SK-N-MC (cell line): ENCODE results near the gene ACTR8.

Experiments used
- DNase-seq: peaks from one replicate; pipeline ENCODE4 v3.0.0-alpha.2; 2011; ENCODE audit warnings: low read depth, low spot score
- H3K27ac ChIP-seq: fragments of 200-600 bp; sonication (generic); 2 replicates; pipeline ENCODE4 v1.5.1; 2016; ENCODE audit warnings: mixed run types
- H3K36me3 ChIP-seq: fragments of 200-600 bp; sonication (generic); 2 replicates; pipeline ENCODE4 v1.6.1; 2017; ENCODE audit warnings: antibody characterized with exemption, low read length, mixed read lengths; ENCODE audit not compliant: insufficient read depth
- H3K4me3 ChIP-seq: fragments of 200-600 bp; sonication (generic); 2 replicates; pipeline ENCODE4 v1.5.1; 2016
- H3K9ac ChIP-seq: fragments of 200-600 bp; sonication (generic); 2 replicates; pipeline ENCODE4 v1.8.0; 2017; ENCODE audit warnings: mixed run types, mixed read lengths; ENCODE audit not compliant: insufficient read length
- H3K9me3 ChIP-seq: fragments of 200-600 bp; sonication (generic); 2 replicates; pipeline ENCODE4 v1.6.1; 2017; ENCODE audit warnings: low read depth, mild to moderate bottlenecking, antibody characterized with exemption, low read length, moderate library complexity, mixed read lengths
- EZH2 ChIP-seq: fragments of 200-600 bp; sonication (generic); IDR thresholded peaks from one replicate; pipeline ENCODE4 v1.6.1; 2017; ENCODE audit warnings: antibody characterized with exemption
- FOXP2 ChIP-seq: optimal IDR thresholded peaks from 2 replicates; pipeline ENCODE3; 2011; ENCODE audit warnings: mild to moderate bottlenecking, moderate library complexity; ENCODE audit not compliant: insufficient read depth; ENCODE audit errors: extremely low read length, control extremely low read depth
- POLR2AphosphoS5 ChIP-seq: IDR thresholded peaks from 2 replicates; pipeline ENCODE4 v1.6.1; 2012; ENCODE audit warnings: mild to moderate bottlenecking, low read depth, low read length, borderline replicate concordance

ACTR8 gene

DNA sequence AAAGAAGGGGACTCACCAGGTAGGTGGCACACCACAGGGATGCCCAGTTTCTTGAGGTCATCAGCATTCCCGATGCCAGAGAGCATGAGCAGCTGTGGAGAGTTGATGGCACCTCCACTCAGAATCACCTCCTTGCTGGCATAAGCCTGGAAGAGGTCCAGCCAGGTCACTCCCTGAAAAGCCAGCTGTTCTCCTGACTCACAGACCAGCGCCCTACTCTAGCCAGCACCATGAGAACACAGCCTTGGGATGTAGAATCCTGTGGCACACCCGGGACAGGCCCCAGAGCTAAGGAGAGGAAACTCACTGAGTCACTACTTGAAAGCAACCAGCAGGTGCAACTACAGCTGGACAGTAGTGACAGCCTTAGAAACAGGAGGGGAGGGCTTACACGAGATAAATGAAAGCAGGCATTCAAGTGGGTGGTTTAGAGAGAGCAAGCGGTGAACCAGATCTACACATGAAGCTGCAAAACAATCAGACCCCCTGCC, 60.3 kb downstream of the ACTR8 start:
- TF ChIP-seq FOXP2 (no peak), POLR2AphosphoS5 (no peak), EZH2 (no peak)
- Histone ChIP-seq H3K36me3 (no peaks in the 10 kb centered on the region), H3K9ac (no peak overlapping the region), H3K4me3 (no peak overlapping the region), H3K27ac (no peak overlapping the region), H3K9me3 (no peaks in the 10 kb centered on the region)
- no peak for DNase-seq

DNA sequence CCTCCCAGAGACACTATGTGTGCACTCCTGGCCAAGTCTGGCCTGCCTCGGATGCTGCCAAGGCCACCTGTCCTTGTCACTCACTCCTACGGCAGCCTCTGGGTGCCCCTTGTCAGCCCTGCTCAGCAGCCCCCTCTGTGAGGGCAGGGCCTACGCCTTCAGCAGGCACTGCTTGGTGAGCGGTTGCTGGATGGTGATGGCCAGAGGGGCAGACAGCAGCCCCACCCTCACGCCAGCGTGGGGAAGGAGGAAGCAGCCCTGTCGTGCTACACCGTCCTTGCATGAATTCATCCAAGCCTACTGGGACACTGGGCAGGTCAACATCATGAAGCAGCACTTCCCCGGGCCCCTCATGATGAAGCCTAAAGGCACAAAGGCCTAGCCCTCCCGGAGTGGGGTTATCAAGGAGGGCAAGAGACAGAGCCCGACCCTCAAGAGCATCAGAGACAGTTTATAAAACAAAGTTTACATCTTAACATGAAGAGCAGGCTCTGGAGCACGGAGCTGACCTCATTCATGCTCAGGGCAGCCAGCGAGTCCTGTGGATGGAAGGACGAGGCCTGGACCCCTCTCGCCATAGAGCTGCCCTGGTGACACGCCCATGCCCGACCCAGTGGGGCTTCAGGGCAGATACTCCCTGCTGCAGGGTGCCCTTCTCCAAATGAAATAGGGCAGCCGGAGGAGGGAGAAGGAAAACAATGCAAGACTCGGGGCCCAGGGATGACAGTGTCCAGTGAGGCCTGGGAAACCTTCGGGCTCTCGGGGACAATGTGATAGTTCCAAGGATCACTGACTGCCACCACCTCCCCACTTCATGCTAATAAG, 61.0 kb downstream of the ACTR8 start:
- Histone ChIP-seq H3K4me3 (no peak overlapping the region), H3K9ac (no peak overlapping the region)

DNA sequence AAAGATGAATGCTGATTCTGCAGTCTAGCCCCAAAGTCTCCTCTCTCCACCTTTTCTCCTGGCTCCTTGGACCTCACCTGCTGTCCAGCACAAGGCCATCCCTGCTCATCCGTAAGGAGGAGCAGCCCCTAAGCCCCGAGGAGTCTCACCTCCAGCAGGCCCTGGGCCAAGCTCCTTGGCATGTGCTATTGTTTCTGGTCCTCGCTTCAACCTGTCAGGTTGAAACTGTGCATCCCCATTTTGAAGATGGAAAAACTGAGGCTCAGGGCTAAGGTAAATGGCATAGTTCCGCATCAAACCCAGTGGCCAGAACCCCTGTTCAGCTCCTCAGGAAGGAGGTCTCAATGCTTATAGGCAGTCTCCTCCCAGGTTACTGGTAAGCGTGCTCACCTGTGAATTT, 61.9 kb downstream of the ACTR8 start:
- Histone ChIP-seq H3K9me3 (no peaks in the 10 kb centered on the region), H3K36me3 (no peaks in the 10 kb centered on the region), H3K4me3 (no peak overlapping the region), H3K27ac (no peak overlapping the region), H3K9ac (no peak overlapping the region)
- no peak for TF ChIP-seq FOXP2
- TF ChIP-seq POLR2AphosphoS5 = no peak
- no peak for TF ChIP-seq EZH2
- no peak for DNase-seq

More for the DNA sequence above, 61.0 kb downstream of the ACTR8 start:
- Histone ChIP-seq H3K36me3 (no peaks in the 10 kb centered on the region), H3K27ac (no peak overlapping the region), H3K9me3 (no peaks in the 10 kb centered on the region)
- no peak for TF ChIP-seq EZH2
- TF ChIP-seq FOXP2 = no peak
- TF ChIP-seq POLR2AphosphoS5 = no peak
- no peak for DNase-seq

DNA sequence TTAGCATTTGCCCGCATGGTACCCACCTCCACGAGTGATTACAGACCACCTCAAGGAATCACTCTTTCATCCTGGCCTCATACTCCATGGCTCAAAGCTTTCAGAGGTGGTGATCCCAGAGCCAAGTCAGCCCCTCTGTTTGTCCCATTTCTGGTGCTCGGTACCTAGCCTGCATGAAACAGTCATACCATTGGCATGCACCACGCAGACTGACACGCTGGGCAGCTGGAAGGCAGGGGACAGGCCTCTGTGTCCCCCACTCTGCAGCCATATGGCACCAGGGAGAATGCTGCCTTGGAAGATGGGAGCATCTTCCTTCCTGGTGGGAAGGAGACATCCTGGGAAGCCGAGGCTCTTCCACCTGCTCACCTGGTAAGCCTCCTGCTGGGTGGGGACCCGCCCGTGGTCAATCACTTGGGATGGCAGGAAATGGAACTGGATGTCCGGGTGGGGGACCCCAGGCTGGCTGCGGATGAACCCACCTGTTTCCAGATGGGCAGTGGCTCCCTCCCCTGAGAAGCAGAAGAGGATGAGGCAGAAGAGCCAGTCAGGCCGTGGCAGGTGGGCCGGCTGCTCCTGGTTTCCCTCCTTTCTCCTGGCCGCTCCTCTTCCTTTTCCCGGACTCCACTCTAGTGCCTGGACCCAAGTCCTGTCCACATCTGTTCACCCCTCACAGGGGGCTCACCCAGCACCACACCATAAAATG, 62.6 kb downstream of the ACTR8 start:
- Histone ChIP-seq H3K4me3 (no peak overlapping the region), H3K27ac (no peak overlapping the region), H3K36me3 (no peaks in the 10 kb centered on the region), H3K9me3 (no peaks in the 10 kb centered on the region), H3K9ac (no peak overlapping the region)
- TF ChIP-seq FOXP2 (no peak), EZH2 (no peak), POLR2AphosphoS5 (no peak)
- no peak for DNase-seq

DNA sequence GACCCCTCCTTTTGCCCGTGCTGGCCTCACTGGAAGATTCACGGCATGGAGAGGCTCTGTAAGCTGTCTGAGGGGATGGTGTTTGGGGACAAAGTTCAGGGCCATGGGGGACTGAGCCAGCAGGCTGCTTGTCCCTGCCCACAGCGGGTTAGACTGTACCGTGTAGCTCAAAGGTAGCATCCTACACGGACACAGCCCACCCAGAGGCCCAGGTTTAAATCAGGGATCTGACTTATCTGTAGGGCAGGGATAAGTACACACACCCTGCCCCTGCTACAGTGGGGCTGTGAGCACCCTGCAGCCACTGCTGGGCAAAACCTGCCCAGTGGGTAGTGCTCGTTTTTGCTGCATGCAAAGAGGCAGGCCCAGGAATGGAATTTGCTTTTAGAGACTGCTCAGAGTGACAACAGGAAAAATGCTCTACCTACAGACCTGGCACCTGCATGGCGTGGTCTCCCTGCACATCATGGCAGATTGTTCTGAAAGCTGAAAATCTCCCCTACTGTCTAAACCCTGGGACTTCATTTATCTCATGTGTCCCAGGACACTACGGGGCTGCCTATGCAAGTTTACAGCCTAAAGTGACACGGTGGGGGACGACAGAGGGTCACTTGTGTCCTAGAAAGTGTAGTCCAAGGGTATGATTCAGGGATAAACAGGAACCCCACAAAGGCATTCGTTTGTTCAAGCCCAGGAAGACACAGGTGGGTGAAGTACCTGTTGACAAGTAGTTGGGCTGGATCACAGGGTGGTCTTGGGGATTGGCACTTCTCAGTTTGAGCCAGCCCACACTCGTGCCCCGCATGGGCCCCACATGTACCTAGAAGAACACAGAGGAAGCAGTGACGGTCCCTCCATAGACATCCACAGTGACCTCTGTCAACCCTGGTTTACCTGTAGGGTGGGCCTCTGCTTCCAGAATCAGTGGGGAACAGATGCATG, 63.5 kb downstream of the ACTR8 start:
- no peak for DNase-seq
- Histone ChIP-seq H3K27ac (no peak overlapping the region), H3K36me3 (no peaks in the 10 kb centered on the region), H3K4me3 (no peak overlapping the region), H3K9me3 (no peaks in the 10 kb centered on the region), H3K9ac (no peak overlapping the region)
- TF ChIP-seq POLR2AphosphoS5 = no peak
- no peak for TF ChIP-seq FOXP2
- no peak for TF ChIP-seq EZH2

DNA sequence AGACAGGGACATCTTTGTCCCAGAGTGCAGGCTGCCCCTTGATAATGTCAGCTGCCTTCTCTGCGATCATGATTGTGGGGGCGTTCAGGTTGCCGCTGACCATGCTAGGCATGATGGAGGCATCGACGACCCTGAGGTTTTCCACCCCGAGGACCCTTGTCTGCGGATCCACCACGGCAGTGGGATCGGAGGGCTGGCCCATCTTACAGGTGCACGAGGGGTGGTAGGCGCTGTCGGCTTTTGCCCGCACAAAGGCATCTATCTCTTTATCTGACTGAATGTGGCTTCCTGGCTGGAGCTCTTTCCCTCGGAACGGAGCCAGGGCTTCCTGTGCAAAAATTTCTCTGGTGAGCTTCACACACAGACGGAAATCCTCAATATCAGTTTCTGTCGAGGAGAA, 64.1 kb downstream of the ACTR8 start:
- no peak overlapping the region for H3K4me3 ChIP-seq
- H3K9me3 ChIP-seq = no peaks in the 10 kb centered on the region
- TF ChIP-seq EZH2 = no peak
- DNase-seq = no peak
- no peak overlapping the region for H3K9ac ChIP-seq
- H3K36me3 ChIP-seq = no peaks in the 10 kb centered on the region
- no peak overlapping the region for H3K27ac ChIP-seq

DNA sequence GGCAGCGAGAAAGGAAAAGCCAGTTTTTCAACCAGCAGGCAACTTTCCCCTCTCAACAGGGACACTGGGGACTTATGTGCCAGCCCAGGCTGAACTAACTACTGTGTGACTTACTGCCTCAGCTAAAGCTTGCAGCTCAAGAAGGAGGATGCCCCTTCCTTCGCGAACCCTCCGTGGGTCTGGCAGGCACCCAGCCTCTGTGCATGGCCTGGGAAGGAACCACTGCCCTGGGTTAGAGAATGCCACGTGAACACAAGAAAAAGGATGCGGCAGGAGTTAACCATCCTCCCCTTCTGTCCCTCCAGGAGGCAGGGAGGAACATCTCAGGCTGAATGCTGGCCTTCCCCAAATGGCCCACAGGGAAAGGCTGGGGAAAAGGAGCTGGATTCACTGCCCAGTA, 64.7 kb downstream of the ACTR8 start:
- H3K4me3 ChIP-seq = no peak overlapping the region
- no peak for TF ChIP-seq EZH2
- no peak for TF ChIP-seq POLR2AphosphoS5
- no peak for TF ChIP-seq FOXP2
- H3K36me3 ChIP-seq = no peaks in the 10 kb centered on the region
- no peaks in the 10 kb centered on the region for H3K9me3 ChIP-seq
- DNase-seq = no peak
- no peak overlapping the region for H3K9ac ChIP-seq
- H3K27ac ChIP-seq = no peak overlapping the region
